GM04503 (cell line): ENCODE measurements around the gene GDF15.
"Not testable (repeated sequence)": the region's sequence is repeated elsewhere in the genome, so short reads cannot be mapped to it uniquely, and the experiment has no call there.

Experiments used
- DNase-seq: peaks from one replicate; pipeline ENCODE4 v3.0.0-alpha.2; 2012; ENCODE audit warnings: low read depth

The GDF15 gene, protein sequence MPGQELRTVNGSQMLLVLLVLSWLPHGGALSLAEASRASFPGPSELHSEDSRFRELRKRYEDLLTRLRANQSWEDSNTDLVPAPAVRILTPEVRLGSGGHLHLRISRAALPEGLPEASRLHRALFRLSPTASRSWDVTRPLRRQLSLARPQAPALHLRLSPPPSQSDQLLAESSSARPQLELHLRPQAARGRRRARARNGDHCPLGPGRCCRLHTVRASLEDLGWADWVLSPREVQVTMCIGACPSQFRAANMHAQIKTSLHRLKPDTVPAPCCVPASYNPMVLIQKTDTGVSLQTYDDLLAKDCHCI

DNA sequence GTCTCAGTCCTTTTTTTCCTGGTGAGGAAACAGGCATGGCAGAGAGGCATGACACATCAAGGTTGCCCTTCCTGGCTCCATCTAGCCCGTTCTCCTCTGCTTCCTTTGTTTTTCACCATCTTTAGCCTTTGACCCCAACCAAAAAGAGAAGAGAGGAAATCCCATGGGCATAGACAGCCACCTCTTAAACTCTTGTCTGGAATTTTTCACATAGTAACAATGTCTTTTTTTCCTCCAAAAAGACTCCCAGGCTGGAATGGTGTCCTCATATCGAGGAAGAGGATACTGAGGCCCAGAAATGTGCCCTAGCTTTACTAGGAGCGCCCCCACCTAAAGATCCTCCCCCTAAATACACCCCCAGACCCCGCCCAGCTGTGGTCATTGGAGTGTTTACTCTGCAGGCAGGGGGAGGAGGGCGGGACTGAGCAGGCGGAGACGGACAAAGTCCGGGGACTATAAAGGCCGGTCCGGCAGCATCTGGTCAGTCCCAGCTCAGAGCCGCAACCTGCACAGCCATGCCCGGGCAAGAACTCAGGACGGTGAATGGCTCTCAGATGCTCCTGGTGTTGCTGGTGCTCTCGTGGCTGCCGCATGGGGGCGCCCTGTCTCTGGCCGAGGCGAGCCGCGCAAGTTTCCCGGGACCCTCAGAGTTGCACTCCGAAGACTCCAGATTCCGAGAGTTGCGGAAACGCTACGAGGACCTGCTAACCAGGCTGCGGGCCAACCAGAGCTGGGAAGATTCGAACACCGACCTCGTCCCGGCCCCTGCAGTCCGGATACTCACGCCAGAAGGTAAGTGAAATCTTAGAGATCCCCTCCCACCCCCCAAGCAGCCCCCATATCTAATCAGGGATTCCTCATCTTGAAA lies at the start of gene GDF15:
Gene GDF15 (plus strand): TSS at position 484 of the 868 bp plus-strand sequence. CDS start 32 bp downstream, at position 516.
- peak; percentile 70 for DNase-seq

DNA sequence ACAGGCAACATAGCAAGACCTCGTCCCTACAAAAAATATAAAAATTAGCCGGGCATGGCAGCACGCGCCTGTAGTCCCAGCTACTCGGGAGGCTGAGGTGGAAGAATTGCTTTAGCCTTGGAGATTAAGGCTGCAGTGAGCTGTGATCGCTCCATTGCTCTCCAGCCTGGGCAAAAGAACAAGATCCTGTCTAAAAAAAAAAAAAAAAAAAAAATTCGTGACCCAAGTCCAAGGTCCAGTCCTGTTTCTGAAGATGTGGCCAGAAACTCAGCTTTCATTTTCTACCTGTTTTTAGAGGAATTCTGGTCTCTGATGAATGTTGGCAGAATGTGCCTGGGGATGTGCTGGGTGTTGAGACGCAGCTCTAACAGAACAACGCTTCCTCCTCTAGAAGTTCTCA lies 47.4 kb upstream of the GDF15 start:
- no peak for DNase-seq

DNA sequence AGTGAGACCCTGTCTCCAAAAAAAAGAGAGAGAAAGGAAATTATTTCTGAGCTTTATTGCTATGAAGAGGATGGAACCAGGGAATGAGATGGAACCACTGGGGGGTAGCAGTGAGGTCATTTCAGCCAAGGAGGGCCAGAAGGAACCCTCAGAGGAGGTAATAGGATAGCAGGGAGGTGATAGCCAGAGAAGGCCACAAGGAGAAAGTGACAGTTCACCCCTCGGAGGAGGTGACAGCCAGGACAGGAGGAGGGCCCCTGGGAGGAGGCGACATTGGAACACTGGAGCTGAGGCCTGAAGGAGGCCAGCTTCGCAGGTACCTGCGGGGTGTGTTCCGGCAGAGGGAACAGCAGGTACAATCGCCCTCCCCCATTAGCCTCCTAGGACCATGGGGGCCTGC lies 46.2 kb upstream of the GDF15 start:
- no peak for DNase-seq

DNA sequence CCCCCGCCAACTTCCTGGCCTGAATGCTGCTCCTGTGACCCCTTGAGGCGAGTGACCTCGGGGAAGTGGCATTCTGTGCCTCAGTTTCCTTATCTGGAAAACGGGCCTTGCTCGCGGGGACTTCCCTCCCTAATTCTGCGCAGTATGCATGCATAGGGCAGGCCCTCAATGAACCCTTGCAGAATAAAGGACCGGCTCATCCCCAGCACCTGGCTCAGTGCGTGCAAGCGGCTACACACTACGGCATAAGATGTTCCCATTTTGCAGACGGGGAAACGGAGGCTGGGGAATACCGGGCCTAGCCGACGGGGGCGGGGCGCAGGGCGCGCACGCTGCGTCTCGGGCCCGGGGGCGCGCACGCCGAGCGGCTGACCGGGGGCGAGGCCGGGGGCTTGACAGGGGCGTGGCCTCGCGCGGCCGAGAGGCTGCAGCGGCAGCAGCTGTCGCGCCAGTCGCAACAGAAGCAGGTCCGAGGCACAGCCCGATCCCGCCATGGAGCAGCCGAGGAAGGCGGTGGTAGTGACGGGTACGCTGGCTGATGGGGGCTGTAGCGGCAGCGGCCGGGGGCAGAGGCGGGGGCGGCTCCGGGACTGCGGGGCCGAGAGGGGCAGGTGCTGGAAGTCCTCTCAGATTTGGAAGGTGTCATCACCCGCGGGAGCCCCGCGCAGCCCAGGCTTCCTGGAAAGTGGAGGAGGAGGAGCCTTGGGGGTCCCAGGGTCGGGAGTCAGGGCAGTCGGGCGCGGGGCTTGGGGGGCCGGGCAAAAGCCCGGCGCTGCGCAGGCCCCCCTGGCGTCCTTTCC lies 45.6 kb upstream of the GDF15 start, which contains the start of gene PGPEP1:
Gene PGPEP1 (plus strand): TSS at position 409 of the 800 bp plus-strand sequence. CDS start 84 bp downstream, at position 493.
- DNase-seq, result no peak

DNA sequence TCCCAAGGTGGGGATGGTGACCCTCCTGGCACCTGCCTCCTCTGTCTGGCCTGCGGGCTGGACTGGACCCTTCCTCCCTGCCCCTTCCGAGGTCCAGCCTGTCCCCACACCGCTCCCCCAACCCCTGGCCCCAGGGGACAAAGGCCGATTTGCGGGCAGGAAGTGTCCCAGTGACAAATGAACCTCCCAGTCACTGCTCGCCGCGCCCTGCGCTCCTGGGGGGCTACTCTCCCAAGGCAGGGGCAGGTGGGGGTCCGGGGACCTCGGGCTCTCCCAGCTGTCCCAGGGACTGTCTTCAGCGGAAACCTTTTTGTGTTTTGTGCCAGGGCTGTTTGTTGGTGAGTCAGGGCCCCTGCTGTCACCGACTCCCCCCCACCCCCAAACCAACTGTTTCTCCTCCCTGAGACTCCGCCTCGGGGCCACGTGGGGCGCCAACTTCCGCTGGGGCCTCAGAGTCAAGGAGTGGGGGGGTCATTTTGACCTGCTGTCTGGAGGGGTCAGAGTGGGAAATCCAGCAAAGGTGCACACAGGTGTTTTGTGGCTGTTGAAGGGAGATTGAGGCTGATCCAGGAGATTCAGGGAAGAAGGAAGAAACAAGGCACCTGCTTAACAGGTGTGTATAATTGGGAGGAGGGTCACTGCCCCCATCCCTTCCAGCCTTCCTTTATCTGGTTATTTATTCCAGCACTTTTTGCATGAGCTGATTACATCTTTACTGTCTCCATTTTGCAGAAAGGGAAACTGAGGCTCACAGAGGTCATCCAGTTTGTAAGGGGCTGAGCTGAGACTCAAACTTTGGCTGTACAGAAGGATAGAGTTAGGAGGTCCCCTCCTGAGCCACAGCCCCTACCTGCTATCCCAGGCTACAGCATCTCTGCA lies 44.7 kb upstream of the GDF15 start:
- DNase-seq, result no peak

DNA sequence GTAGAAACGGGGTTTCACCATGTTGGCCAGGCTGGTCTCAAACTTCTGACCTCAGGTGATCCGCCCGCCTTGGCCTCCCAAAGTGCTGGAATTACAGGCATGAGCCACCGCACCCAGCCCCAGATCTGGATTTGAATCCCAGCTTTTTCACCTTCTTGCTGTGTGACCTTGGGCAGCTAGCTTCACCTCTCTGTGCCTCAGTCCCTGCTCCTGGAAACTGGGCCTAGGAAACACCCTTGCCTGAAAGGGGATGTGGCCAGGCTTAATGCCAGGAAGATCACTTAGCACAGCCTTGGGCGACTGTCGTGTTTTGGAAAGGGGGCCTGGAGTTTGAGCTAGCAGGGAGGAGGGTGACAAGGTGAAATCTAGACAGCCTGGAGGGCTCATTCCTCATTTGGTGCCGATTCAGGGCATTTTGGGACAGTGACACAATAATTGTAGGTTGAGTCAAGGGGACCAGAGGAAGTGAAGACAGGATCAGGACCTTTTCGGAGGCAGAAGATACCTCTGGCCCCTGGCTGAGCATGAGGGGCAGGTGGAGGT lies 43.8 kb upstream of the GDF15 start:
- no peak for DNase-seq

DNA sequence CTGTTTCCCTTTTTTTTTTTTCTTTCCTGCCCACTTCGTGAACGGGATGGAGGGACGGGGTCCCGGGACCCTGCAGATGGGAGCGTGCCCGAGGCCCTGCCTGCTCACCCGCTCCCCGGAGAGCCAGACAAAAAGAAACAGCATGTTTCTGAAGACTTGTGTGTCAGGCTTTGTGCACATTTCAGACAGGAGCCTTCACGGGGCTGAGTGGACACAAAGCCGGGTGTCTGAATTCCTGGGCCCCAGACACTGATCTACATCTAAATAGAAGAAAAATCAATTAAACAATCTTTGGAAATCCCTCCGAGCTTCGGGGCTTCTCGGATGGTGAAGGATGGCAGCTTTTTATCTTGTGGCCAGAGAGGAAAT lies 41.4 kb upstream of the GDF15 start:
- no peak for DNase-seq

DNA sequence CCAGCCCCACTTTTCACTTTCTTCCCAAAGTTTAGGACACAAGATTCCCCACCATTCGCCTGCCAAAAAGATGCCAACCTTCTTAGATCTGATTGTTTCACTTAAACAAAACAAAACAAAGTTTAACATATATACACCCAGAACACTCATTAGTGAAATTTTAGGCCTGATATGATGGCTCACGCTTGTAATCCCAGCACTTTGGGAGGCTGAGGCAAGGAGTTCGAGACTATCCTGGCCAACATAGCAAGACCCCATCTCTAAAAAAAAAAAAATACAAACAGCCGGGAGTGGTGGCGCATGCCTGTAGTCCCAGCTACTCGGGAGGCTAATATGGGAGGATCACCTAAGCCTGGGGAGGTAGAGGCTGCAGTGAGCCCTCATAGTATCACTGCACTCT lies 40.7 kb upstream of the GDF15 start:
- DNase-seq, result no peak

DNA sequence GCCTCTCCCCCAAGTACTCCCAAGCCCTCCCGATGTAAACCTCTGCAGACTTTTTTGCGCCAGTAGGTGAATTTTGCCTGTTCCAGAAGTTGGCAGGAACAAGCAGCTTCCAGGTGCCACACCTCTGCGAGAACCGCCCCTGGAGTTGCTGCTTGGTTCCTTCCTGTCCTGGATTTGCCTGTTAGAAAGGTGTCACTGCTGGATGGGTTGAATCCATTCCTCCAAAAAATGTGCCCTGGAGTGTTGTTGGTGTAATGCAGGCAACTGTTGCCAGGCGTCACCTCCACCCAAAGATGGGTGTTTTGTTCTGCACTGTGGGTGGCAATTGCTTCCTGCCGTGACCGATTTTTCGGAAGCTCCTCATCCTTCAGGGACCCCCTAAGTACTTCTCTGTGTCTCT lies 39.9 kb upstream of the GDF15 start:
- DNase-seq, result no peak

DNA sequence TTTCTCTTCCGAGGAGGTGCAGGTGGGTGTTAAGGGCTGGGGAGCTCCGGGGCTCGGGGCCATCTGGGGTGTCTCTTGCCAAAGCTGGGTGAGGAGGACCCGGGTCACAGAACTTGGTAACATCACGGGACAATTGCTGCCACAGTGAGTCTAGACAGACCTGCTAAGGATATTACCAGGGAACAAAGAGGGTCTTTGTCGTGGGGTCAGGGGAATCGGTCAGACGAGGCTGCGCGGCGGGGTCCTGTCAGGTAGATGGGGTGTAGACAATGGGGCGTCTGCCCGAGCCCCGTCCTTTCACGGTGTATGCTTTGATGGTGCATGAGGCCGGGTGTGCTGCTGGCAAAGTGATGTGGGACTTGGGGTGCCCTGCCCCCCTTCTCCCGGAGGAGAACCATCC lies 37.8 kb upstream of the GDF15 start:
- no peak for DNase-seq

DNA sequence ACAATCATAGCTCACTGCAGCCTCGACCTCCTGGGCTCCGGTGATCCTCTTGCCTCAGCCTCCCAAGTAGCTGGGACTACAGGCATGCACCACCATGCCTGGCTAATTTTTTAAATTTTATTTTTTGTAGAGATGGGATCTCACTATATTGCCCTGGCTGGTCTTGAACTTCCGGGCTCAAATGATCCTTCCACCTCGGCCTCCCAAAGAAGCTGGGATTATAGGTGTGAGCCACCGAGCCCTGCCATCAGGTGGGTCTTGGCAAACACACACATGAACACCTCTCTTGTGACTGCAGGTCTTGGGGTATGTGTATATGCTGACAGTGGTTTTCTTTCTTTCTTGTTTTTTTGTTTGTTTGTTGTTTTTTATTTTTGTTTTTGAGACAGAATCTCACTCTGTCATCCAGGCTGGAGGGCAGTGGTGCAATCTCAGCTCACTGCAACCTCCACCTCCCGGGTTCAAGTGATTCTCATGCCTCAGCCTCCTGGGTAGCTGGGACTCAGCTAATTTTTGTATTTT lies 37.1 kb upstream of the GDF15 start:
- not testable (repeated sequence) for DNase-seq

DNA sequence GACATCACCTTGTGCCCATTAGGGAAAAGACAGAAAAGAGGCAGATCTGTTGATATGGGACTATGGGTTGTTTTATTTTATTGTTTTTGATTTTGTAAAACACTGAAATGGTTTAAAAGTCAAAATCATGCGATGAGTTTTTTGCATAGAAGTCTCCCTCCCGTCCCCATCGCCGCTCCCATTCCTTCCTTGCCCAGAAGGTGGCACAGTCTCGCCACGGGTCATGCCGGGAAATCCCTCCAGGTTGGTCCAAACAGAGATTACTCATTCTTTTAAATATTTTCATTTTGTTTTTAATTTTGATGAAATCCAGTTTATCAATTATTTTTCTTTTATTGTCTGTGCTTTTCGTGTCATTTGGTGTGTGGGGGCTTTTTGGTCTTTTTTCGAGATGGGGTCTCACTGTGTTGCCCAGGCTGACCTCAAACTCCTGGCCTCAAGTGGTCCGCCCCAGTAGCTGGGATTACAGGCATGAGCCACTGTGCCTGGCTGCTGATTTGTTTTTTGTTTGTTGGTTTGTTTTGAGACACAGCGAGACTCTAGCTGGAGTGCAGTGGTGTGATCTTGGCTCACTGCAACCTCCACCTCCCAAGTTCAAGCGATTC lies 36.3 kb upstream of the GDF15 start:
- no peak for DNase-seq

DNA sequence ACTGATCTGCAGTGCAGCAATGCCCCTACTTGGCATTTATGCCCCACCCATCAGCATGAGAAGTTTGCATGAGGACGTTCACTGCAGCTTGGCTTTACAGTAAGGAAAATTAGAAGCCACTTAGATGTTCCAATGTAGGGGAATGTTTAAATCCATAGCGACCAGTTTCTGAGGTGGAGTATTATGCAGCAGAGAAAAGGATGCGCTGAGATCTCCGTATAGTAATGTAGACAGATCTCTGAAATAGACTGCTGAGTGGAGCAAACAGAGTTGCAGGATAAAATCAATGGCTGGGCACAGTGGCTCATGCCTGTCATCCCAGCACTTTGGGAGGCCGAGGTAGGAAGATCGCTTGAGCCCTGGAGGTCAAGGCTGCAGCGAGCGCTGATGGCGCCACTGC lies 35.5 kb upstream of the GDF15 start:
- DNase-seq, result no peak

DNA sequence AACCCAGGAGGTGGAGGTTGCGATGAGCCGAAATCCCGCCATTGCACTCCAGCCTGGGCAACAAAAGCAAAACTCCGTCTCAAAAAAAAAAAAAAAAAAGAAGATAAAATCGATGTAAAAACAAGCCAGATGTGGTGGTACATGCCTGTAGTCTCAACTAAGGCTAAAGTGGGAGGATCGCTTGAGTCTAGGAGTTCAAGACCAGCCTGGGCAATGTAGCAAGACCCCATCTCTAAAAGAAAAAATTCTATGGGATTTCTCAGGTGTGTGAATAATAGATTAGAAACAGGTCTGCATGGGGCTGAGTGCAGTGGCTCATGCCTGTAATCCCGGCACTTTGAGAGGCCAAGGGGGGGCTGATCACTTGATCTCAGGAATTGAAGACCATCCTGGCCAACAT lies 34.4 kb upstream of the GDF15 start:
- no peak for DNase-seq

DNA sequence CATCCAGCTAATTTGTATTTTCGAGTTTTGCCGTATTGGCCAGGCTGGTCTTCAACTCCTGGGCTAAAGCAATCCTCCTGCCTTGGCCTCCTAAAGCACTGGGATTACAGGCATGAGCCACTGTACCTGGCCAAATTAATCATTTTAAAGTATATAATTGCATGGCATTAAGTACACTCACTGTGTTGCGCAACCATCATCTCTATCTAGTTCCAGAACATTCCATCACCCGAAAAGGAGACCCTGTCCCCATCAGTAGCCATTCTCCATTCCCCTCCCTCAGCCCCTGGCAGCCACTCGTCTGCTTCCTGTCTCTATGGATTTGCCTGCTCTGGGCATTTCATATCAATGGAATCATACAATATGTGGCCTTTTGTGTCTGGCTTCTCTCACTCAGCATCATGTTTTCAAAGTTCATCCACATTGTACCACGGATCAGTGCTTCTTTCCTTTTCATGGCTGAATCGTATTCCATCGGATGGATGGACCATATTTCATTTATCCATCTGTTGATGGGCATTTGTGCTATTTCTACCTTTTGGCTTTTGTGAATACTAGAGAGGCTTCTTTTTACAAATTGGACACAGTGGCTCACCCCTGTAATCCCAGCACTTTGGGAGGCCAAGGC lies 32.5 kb upstream of the GDF15 start:
- no peak for DNase-seq

DNA sequence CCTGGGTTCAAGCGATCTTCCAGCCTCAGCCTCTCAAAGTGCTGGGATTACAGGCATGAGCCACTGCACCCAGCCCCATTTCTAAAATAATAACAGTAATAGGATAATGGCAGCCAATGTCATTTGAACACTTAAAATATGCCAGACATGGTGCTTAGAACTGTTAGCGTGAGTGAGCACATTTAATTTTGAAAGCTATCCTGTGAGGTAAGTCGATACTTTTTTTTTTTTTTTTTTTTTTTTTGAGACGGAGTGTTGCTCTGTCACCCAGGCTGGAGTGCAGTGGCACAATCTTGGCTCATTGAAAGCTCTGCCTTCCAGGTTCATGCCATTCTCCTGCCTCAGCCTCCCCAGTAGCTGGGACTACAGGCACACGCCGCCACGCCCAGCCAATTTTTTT lies 31.2 kb upstream of the GDF15 start:
- DNase-seq, result not testable (repeated sequence)

DNA sequence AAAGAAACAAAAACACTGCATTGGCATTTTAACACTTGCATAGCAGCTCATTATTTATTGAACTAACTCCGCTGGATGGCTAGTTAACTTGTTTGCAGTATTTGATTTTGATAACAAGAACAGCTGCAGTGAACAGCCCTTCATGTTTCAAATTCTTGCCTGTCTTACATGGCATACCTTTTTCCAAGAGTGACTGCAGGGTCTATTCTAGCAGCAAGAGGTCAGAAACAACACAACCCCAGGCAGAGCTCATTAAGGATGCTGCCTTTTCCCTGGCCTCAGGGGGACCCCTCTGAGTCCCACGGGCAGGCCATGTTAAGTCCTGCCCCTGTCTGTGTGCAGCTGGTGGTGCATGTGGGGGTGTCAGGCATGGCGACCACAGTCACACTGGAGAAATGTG lies 28.9 kb upstream of the GDF15 start:
- no peak for DNase-seq

DNA sequence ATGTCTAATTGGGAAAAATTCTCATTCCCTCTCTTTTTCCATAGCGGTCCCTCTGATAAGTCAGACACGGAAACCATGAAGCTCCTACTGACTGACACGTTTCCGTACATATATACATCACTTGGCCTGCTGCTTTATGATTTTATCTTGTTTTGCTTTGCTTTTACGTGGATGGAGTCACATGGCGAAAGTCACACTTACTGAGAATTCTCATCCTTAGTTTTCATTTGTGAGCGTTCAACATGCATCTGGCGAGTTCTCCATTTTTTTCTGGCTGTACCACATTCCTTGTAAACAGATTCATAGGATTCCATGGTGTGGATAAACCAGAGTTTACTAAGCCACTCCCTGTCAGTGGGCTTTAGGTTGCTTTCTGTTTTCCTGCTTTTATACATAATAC lies 24.3 kb upstream of the GDF15 start:
- no peak for DNase-seq

DNA sequence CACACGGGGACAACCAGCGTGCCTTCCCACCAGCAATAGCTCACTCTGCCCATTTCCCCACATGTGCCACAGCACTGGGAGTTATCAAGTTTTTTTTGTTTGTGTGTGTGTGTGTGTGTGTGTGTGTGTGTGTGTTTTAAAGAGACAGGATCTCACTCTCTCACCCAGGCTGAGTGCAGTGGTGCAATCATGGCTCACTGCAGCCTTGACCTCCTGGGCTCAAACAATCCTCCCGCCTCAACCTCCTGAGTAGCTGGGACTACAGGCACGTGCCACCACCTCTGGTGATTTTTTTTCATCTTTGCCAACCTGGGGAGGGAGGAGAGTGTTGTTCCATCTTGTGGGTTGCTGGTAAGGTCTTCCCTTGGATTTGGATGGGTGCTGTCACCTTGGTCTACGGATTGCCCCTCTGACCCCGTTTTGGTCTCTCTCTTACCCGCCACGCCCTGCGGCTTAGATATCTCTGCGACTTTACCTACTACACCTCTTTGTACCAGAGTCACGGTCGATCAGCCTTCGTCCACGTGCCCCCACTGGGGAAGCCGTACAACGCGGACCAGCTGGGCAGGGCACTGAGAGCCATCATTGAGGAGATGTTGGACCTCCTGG lies 22.9 kb upstream of the GDF15 start:
- no peak for DNase-seq

DNA sequence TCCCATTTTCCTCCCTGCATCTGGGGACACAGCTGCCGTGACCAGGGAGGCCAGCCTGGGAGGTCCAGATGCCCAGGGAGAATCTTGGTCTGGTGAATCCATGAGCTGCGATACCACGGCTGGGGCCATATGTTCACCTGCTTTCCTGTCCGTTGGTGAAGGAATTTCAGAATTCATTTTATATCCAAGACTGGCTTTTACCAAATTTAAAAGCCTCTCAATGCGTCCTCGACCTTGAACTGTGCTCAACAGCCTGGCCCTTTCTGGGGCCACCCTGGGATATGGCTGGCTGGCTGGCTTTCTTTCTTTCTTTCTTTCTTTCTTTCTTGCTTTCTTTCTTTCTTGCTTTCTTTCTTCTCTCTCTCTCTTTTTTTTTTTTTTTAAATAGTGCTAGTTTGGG lies 22.2 kb upstream of the GDF15 start:
- DNase-seq, result no peak
